Endothelial cell of umbilical vein (primary cell): ENCODE data around the gene FAM210A. TPM values are rescaled to one million over a fixed set of nuclear protein-coding genes. Genes with fewer than 3 reads are reported as not detected.

Source experiments
- BruUV-seq: library from RNA; stranded (reverse); fragments of 400-500 nt; replicated peaks from 2 replicates; lab custom pipeline; 2021; lab: Mats Ljungman, UMichigan
- CTCF ChIA-PET: fragments of 300-600, 350-600 bp; sonication (Branson Sonifier 250); formaldehyde crosslinking; loops from one replicate; lab custom pipeline; 2021; ENCODE audit warnings: antibody characterized with exemption, inconsistent platforms; lab: Charles Lee
- POLR2A ChIA-PET: fragments of 300-600, 350-600 bp; sonication (Branson Sonifier 250); formaldehyde crosslinking; loops from one replicate; lab custom pipeline; 2021; ENCODE audit warnings: antibody characterized with exemption, inconsistent platforms; lab: Charles Lee
- DNase-seq: peaks from one replicate; pipeline ENCODE4 v3.0.0-alpha.2; 2011; ENCODE audit warnings: low read depth, low spot score
- FAIRE-seq: peaks from 2 replicates; lab custom pipeline; 2011; peaks lifted over from hg19 to GRCh38; lab: Jason Lieb, UNC
- H2AFZ ChIP-seq: 2 replicates; pipeline ENCODE4 v1.6.0; 2012; ENCODE audit warnings: low read depth, low read length, control low read depth, inconsistent platforms
- H3K27ac ChIP-seq: 2 replicates; pipeline ENCODE4 v1.5.1; 2011; ENCODE audit warnings: low read depth, mild to moderate bottlenecking, control low read depth, low read length, moderate library complexity; ENCODE audit not compliant: insufficient read depth
- H3K27me3 ChIP-seq, 2 experiments: 2 replicates each; pipeline versions ENCODE4 v1.6.0 to v1.6.1; 2011; ENCODE audit warnings: low read length in 2 of 2, mixed read lengths in 1 of 2; ENCODE audit not compliant: control insufficient read depth in 2 of 2, insufficient read depth in 2 of 2
- H3K36me3 ChIP-seq, 2 experiments: 2 replicates in 1 of 2; 3 replicates in 1 of 2; pipeline ENCODE4 v1.5.1; 2011; ENCODE audit warnings: low read length in 2 of 2, mild to moderate bottlenecking in 1 of 2, moderate library complexity in 1 of 2; ENCODE audit not compliant: control insufficient read depth in 2 of 2, insufficient read depth in 2 of 2; ENCODE audit errors: extremely low read depth in 1 of 2
- H3K4me1 ChIP-seq: 3 replicates; pipeline ENCODE4 v1.5.1; 2011; ENCODE audit warnings: mild to moderate bottlenecking, low read length; ENCODE audit not compliant: control insufficient read depth, insufficient read depth; ENCODE audit errors: extremely low read depth
- H3K4me2 ChIP-seq: 2 replicates; pipeline ENCODE4 v1.6.1; 2011; ENCODE audit warnings: low read length, control low read depth, mixed read lengths; ENCODE audit not compliant: insufficient read depth
- H3K4me3 ChIP-seq, 3 experiments: fragments of 200-600 bp in 1 of 3; sonication (generic), shearing (Covaris generic) in 1 of 3; replicated peaks in 1 of 3; 2 replicates each; pipeline ENCODE4 v1.5.1; 2011 to 2016; ENCODE audit warnings: control low read depth in 3 of 3, low read length in 3 of 3, mild to moderate bottlenecking in 2 of 3, inconsistent platforms in 1 of 3, low read depth in 1 of 3, moderate library complexity in 1 of 3; ENCODE audit not compliant: insufficient read depth in 1 of 3
- H3K79me2 ChIP-seq: 2 replicates; pipeline ENCODE4 v1.6.0; 2012; ENCODE audit warnings: low read length, inconsistent platforms; ENCODE audit not compliant: control insufficient read depth, insufficient read depth
- H3K9ac ChIP-seq: replicated peaks from 2 replicates; pipeline ENCODE3; 2011; ENCODE audit warnings: low read length, control low read depth; ENCODE audit not compliant: insufficient read depth; ENCODE audit errors: extremely low read depth
- H3K9me1 ChIP-seq: replicated peaks from 3 replicates; pipeline ENCODE4 v1.6.0; 2011; ENCODE audit warnings: mild to moderate bottlenecking, low read length; ENCODE audit not compliant: control insufficient read depth, insufficient read depth; ENCODE audit errors: extremely low read depth
- H3K9me3 ChIP-seq: replicated peaks from 2 replicates; pipeline ENCODE4 v1.5.1; 2012; ENCODE audit warnings: low read length, inconsistent platforms; ENCODE audit not compliant: control insufficient read depth, insufficient read depth
- H4K20me1 ChIP-seq: replicated peaks from 2 replicates; pipeline ENCODE3; 2011; ENCODE audit warnings: mild to moderate bottlenecking, low read length; ENCODE audit not compliant: control insufficient read depth, insufficient read depth; ENCODE audit errors: extremely low read depth
- EZH2 ChIP-seq: IDR thresholded peaks from 2 replicates; pipeline ENCODE4 v1.6.1; 2012; ENCODE audit warnings: borderline replicate concordance, low read depth, mild to moderate bottlenecking, moderate library complexity, low read length, inconsistent platforms; ENCODE audit not compliant: severe bottlenecking
- FOS ChIP-seq: IDR thresholded peaks from 2 replicates; pipeline ENCODE4 v1.6.1; 2011; ENCODE audit warnings: mild to moderate bottlenecking, low read length, moderate library complexity, borderline replicate concordance; ENCODE audit not compliant: insufficient read depth
- GATA2 ChIP-seq: IDR thresholded peaks from 2 replicates; pipeline ENCODE4 v1.7.0; 2011; ENCODE audit warnings: low read depth, mild to moderate bottlenecking, moderate library complexity, mixed read lengths, low read length; ENCODE audit not compliant: insufficient read length, insufficient read depth
- JUN ChIP-seq: IDR thresholded peaks from 2 replicates; pipeline ENCODE4 v1.6.1; 2011; ENCODE audit warnings: borderline replicate concordance, low read depth; ENCODE audit not compliant: insufficient read length, insufficient read depth
- MAX ChIP-seq: IDR thresholded peaks from 2 replicates; pipeline ENCODE4 v1.6.1; 2011; ENCODE audit not compliant: insufficient read depth, insufficient read length
- MYC ChIP-seq: IDR thresholded peaks from one replicate; pipeline ENCODE4 v1.6.1; 2011; ENCODE audit warnings: mild to moderate bottlenecking, low read depth, low read length
- POLR2A ChIP-seq: IDR thresholded peaks from 2 replicates; pipeline ENCODE4 v1.6.1; 2012; ENCODE audit warnings: low read depth, mild to moderate bottlenecking, control low read depth, low read length
- POLR2AphosphoS5 ChIP-seq: IDR thresholded peaks from 2 replicates; pipeline ENCODE4 v1.6.1; 2012; ENCODE audit warnings: low read depth, mild to moderate bottlenecking, control low read depth, low read length, moderate library complexity; ENCODE audit not compliant: insufficient read depth
- dilution Hi-C: fragments of 300-500 bp; cut with MboI; formaldehyde crosslinking; loops from one replicate; pipeline ENCODE4 v1.15.0; 2019; ENCODE audit warnings: low sequenced_read_pairs; ENCODE audit not compliant: extremely low pct_ligation_motif_present
- intact Hi-C: fragments of 100-400 bp; cut with micrococcal nuclease; formaldehyde crosslinking; loops from one replicate; pipeline ENCODE4 v1.10.0; 2022
- polyA plus RNA-seq, 4 experiments: library from polyadenylated mRNA; depleted of rRNA in 3 of 4; stranded (reverse) in 3 of 4; unstranded in 1 of 4; fragments of >200 nt; gene quantifications; 2 replicates each; pipeline versions ENCODE4 v1.2.1 to v1.2.3, GENCODE V29; 2011 to 2012; ENCODE audit warnings: missing spikeins in 1 of 4
- total RNA-seq: library from RNA; stranded (reverse); gene quantifications from 2 replicates; pipeline ENCODE4 v1.2.3, GENCODE V29; 2021
- TF ChIP-seq, protein P1 (sequence below), 2 donors: IDR thresholded peaks; 1 replicate in 1 of 2; 2 replicates in 1 of 2; pipeline ENCODE4 v1.5.1; 2011; ENCODE audit warnings: low read length in 2 of 2, mild to moderate bottlenecking in 2 of 2, moderate library complexity in 2 of 2, control low read depth in 1 of 2, inconsistent platforms in 1 of 2, low read depth in 1 of 2; ENCODE audit not compliant: insufficient read depth in 1 of 2; ENCODE audit errors: extremely low read depth in 1 of 2

FAM210A gene
- total and polyA plus RNA-seq, 2 donors (not counting 3 experiments of a cell fraction or from before 2014, with no cell fraction given) = 7.1 to 17.3 TPM

DNA sequence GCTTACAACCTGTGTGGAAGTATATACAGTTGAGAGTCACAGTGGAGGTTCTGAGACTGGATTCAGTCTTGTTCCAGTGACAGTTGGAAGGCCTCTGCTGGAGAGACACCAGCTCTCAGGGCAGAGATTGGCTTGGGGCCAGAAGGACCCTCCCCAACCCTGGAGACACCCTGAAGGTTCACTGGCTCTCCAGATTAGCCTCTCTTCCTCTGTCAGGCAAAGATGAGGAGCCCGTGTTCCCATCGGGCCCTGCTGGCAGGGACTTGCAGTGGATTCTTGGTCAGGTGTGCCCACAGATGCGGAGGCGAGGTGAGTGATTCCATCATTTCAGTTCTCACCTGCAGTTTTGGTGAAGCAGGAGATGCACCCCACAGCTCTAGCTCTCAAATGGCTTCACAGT, 78.6 kb downstream of the FAM210A start:
- Histone ChIP-seq H4K20me1 (no peaks in the 10 kb centered on the region), H2AFZ (no peak overlapping the region), H3K9me3 (no peaks in the 10 kb centered on the region), H3K4me3 (no peak overlapping the region), H3K9ac (no peak overlapping the region), H3K4me2 (no peak overlapping the region), H3K27me3 (no peaks in the 10 kb centered on the region), H3K4me1 (no peaks in the 10 kb centered on the region), H3K36me3 (no peaks in the 10 kb centered on the region), H3K79me2 (no peaks in the 10 kb centered on the region), H3K9me1 (no peaks in the 10 kb centered on the region), H3K27ac (no peak overlapping the region)
- DNase-seq (no peak), FAIRE-seq (no peak)
- intact Hi-C loops (no loop called here), dilution Hi-C loops (no loop called here)
- no TSS peak for BruUV-seq
- CTCF ChIA-PET = no interaction called here
- POLR2A ChIA-PET = no interaction called here
- TF ChIP-seq, protein P1, sequence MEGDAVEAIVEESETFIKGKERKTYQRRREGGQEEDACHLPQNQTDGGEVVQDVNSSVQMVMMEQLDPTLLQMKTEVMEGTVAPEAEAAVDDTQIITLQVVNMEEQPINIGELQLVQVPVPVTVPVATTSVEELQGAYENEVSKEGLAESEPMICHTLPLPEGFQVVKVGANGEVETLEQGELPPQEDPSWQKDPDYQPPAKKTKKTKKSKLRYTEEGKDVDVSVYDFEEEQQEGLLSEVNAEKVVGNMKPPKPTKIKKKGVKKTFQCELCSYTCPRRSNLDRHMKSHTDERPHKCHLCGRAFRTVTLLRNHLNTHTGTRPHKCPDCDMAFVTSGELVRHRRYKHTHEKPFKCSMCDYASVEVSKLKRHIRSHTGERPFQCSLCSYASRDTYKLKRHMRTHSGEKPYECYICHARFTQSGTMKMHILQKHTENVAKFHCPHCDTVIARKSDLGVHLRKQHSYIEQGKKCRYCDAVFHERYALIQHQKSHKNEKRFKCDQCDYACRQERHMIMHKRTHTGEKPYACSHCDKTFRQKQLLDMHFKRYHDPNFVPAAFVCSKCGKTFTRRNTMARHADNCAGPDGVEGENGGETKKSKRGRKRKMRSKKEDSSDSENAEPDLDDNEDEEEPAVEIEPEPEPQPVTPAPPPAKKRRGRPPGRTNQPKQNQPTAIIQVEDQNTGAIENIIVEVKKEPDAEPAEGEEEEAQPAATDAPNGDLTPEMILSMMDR (IDR thresholded peaks at IDR 0.05; ENCODE audit: extremely low read depth in 1 of 2, insufficient read depth in 1 of 2, low read depth in 1 of 2, low read length in 2 of 2) = no peak
- TF ChIP-seq GATA2 (no peak), MYC (no peak), EZH2 (no peak), FOS (no peak), POLR2AphosphoS5 (no peak), JUN (no peak), MAX (no peak), POLR2A (no peak)
